GM12873 (cell line): ENCODE measurements around the gene SLC44A1.

ENCODE experiments used
- CTCF ChIP-seq: IDR thresholded peaks from 2 replicates; pipeline ENCODE4 v1.5.1; 2012; ENCODE audit warnings: low read depth, mild to moderate bottlenecking, moderate library complexity, low read length, control low read depth; ENCODE audit not compliant: insufficient read depth; ENCODE audit errors: missing control alignments

SLC44A1 gene

GRCh38 chr9:105418588-105419500, 174.4 kb downstream of the SLC44A1 start:
- TF ChIP-seq CTCF, result no peak

- TF ChIP-seq CTCF, result no peak
Measured at GRCh38 chr9:105419816-105420597, 175.6 kb downstream of the SLC44A1 start.

GRCh38 chr9:105421154-105421553, 176.7 kb downstream of the SLC44A1 start:
- TF ChIP-seq CTCF, result no peak

- TF ChIP-seq CTCF, result no peak
Measured at GRCh38 chr9:105421864-105422263, 177.4 kb downstream of the SLC44A1 start.

GRCh38 chr9:105425816-105426433, 181.5 kb downstream of the SLC44A1 start:
- TF ChIP-seq CTCF, result peak; percentile 45

GRCh38 chr9:105426657-105427056, 182.2 kb downstream of the SLC44A1 start:
- no peak for TF ChIP-seq CTCF

- TF ChIP-seq CTCF, result no peak
Measured at GRCh38 chr9:105431424-105432246, 187.2 kb downstream of the SLC44A1 start.
